Fibroblast of the conjunctiva (primary cell): ENCODE data around the gene MFNG.
"Not testable (repeated sequence)": the region's sequence is repeated elsewhere in the genome, so short reads cannot be mapped to it uniquely, and the experiment has no call there.

Experiments
- DNase-seq: peaks from one replicate; pipeline ENCODE4 v3.0.0-alpha.2; 2010; ENCODE audit warnings: low read depth

Gene MFNG, protein sequence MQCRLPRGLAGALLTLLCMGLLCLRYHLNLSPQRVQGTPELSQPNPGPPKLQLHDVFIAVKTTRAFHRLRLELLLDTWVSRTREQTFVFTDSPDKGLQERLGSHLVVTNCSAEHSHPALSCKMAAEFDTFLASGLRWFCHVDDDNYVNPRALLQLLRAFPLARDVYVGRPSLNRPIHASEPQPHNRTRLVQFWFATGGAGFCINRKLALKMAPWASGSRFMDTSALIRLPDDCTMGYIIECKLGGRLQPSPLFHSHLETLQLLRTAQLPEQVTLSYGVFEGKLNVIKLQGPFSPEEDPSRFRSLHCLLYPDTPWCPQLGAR

DNA sequence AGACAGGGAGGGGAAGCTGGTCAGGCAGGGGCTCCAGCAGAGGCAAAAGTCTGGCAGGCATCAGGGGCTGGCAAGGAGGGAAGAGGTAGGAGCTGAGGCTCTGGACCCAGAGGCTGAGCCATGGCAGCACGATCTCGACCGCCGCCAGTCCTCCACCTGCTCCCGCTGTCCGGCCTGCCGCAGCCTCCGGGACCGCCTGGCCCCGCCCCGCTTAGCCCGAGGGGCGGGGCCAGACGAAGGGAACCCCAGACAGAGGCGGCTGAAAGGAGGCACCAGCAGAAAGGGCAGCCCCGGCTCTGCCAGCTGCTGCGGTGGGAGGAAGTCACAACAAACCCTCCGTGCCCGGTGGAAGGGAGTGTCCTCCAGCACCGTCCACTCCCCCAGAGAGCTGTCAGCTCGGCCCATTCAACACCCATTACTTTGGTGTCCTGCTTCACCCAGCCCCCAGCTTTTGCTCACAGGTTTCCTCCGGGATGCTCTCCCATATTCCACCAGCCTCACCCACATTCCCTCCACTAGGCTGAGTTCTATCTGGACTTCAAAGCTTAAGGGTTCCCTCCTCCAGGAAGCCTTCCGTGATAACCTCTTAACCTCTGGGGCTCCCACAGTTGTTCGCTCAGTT is at the start of gene MFNG:
Gene MFNG (minus strand): TSS at position 161 of the 622 bp plus-strand sequence. CDS start 207 bp downstream, outside the sequence.
- DNase-seq: no peak

DNA sequence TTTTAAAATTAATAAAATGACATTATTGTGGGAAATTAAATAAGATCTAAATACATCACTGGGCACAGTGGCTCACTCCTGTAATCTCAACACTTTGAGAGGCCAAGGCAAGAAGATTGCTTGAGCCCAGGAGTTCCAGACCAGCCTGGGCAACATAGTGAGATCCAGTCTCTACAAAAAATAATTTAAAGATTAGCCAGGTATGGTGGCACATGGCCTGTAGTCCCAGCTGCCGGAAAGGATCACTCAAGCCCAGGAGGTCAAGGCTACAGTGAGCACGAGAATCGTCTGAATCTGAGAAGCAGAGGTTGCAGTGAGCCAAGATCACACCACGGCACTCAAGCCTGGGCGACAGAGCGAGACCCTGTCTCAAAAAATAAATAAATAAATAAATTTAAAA is 49.0 kb upstream of the MFNG start:
- no peak for DNase-seq

DNA sequence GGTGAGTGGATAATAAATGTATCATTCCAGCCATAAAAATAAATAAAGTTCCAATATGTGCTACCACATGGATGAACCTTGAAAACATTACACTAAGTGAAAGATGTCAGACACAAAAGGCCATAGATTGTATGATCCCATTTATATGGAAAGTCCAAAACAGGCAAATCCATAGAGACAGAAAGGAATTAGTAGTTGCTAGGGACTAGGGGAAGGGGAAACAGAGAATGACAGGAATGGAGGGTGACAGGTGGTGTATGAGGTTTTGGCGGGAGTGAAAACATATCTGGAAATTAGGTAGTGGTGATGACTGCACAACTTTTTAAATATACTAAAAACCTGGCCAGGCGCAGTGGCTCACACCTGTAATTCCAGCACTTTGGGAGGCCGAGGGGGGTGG is 48.3 kb upstream of the MFNG start:
- DNase-seq: no peak

DNA sequence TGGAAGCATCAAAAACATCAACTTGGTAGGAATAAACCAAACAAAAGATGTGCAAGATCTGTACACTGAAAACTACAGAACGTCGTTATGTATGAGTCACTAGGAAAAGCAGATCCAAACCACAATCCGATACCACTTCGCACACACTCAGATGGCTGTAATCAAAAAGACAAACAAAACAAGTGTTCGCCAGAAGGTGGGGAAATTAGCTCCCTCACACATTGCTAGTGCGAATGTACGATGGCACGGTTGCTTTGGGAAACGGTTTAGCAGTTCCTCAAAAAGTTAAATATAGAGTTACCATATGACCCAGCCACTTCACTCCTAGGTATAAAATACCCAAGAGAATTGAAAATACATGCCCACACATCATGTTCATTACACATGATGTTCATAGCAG is 47.8 kb upstream of the MFNG start:
- no peak for DNase-seq

DNA sequence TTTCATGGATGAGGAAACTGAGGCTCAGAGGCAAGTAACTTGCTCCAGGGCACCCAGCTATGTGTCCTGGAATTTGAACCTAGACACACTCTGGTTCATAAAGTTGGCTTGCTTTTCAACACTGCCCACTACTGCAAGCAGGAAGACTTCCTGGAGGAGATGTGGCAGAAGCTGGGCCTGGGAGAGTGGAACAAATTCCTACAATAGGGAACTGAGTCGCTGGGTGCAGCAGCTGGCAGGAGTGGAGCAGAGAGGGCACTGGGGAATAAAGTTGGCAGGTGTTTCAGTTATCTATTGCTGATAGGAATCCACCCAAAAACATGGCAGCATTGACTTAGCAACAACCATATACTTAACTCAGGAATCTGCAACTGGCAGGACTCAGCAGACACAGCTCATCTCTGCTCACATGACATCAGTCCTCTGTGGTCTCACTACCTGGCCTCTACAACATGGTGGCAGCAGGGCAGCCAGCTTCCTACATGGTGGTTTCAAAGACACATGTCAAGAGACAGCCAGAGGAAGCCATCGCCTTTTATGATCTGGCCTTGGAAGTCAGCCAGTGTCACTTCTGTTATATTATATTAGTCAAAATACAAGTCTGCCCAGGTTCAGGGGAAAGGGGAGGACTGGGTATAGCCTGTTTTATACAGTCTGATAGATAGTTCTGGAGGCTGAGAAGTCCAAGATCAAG is 43.6 kb upstream of the MFNG start:
- DNase-seq: no peak

DNA sequence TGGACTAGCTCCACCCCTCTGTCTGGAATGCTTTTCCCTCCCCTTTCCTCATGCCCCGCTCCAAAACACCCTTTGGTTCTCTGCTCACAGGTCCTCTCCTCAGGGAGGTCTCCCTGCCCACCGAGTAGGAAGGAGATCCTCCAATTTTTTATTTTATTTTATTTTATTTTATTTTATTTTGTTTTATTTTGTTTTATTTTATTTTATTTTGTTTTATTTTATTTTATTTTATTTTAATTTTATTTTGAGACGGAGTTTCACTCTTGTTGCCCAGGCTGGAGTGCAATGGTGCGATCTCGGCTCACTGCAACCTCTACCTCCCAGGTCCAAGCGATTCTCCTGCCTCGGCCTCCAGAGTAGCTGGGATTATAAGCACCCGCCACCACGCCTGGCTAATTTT is 41.8 kb upstream of the MFNG start:
- not testable (repeated sequence) for DNase-seq

DNA sequence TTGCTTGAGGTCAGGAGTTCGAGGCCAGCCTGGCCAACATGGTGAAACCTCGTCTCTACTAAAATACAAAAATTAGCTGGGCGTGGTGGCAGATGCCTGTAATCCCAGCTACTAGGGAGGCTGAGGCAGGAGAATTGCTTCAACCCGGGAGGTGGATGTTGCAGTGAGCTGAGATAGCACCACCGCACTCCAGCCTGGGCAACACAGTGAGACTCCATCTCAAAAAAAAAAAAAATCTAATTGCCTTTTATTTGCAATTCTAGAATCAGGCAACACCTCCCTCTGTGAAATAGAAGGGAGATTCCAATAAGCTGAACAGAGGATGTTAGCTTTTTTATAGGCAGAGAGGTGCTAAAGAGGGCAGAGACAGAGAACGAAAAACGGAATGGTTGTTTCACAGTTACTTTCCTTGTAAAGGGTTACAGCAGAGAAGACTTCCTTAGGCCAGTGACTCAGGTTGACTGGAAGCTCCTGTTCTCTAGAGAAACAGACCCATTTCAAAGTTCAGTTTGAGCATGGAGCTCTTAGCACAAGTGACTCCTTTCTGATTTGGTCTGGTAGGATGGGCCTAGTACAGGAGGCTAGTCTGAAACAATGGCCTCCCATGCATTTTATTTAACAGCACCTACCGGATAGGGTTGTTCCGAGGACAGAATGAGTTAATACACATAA is 41.0 kb upstream of the MFNG start:
- DNase-seq: not testable (repeated sequence)

DNA sequence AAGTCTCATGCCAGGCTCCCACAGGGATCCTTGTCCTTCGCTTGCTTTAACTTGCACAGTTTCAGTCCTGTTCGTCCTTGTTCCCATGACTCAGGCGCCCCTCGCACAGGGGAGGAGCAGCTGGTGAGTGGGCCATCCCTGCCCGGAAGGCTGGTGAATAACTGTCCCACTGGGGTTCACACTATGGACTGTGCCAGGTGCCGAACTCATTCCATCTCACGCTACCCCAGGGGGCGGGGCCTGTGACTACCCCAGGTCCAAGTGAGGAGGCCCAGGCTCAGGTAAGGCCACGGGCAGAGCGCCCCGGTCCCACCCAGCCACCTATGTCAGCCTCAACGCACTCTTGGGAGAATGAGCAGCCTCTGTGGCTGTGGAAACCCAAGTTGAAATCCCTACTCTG is 40.2 kb upstream of the MFNG start:
- DNase-seq: no peak

DNA sequence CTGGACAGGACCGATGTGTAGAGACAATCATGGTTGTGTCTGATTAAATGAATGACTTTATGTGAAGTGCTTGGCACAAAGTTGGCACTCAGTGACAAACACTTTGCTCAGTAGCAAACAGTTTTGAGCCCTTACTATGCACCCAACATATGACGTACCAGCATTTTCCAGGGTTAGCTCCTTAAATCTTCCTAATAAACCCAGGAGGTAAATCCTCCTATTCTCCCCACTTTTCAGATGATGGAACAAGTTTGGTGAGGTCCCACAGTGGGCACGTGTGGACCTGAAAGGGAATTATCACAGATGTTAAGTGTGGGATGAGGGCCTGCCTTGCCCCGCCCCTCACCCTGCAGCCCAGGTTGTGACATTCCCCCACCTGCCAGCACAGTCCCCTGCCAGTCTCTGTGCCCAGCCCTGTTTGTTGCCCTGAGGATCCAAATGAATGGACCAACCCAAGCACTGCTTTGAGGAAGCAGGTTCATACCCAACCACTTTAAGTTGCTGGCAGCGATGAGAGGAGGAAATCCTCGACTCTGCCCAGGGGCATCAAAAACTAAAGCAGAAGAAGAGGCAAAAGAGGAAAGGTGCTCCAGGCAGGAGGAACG is 39.7 kb upstream of the MFNG start:
- DNase-seq: no peak

DNA sequence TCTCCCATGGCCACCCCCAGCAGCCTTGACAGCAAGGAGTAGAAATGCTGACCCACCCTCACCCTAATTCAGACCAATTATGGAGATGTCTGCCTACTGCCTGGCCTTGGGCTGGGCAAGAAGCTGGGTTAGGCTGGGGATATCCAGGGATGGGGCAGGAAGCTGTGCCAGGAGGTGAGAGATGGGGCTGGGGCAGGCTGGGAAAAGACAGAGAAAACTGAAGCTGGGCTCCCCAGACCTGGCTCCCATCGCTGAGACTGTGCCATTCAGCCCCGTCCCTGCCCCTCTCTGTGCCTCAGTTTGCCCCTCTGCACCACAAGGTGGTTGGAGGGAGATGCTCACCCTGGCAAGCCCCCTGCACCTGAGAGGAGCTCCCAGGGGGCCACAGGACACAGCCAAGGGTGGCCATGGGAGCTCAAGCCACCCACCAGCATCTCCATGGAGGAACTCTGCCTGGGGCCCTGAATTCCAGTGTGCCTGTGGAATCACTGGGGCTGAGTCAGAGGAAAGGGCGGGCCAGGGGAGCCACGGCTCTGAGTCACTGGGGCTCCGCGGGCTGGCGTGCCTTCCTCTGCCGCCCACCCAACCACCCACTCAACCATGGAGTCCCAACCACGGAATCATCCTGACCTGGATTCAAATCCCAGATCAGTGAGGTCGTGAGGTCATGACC is 39.0 kb upstream of the MFNG start:
- no peak for DNase-seq

DNA sequence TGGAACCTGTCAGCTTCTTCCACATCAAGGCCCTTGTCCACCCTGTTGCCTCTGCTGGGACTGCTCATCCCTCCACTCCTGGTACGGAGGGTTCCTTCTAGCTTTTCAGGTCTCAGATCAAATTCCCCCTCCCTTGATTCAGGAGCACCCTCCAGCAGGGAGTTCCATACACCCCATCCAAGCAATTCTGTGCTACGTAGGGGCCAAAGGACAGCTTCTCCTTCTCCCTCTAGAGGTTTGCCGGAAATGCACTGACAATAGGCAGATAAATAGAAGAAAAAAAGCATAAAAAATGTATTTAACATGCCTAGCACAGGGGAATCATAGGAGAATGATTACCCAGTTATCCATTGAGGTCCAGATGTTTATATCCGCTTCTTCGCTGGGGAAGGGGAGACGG is 36.3 kb upstream of the MFNG start:
- no peak for DNase-seq

DNA sequence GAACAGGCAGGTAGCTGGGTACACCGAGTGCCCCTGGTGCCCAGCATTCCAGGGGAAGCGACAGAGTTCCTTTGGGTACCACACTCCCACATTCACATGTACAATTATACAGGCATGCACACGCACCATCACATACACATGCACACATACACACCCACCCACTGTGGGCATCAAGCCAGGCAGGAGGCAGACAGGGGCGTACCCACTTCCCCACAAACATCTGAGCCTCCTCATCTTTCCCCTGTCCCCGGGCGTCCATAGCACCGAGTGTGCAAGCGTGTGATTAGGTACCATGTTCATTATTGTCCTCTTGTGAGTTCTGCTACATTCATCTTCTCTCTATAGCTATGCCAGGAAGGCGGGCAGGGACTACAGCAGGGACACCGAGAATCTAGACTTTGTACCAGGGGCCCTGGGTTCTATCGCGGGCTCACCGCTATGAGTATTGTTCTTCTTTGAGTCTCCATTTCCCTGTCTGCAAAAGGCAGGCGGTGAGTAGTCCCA is 35.1 kb upstream of the MFNG start:
- DNase-seq: no peak

DNA sequence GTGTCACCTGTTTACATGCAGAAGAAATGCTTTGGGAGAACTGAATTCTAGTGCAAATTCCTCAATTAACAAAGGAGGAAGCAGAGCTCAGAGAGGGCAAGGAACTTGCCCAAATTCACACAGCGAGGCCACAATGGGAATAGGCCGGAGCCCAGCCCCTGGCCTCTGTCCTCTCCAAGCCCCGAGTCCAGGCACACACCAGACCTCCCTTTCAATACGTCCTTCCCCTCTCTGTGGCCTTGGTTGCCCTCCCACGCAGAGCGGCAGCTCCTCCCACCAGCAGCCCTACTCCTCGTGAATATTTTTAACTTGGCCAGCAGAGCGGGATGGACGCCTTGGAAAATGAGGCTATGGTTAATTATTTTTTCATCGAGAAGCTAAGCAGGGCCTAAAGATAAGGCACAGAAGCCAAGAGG is 34.6 kb upstream of the MFNG start:
- DNase-seq: no peak

DNA sequence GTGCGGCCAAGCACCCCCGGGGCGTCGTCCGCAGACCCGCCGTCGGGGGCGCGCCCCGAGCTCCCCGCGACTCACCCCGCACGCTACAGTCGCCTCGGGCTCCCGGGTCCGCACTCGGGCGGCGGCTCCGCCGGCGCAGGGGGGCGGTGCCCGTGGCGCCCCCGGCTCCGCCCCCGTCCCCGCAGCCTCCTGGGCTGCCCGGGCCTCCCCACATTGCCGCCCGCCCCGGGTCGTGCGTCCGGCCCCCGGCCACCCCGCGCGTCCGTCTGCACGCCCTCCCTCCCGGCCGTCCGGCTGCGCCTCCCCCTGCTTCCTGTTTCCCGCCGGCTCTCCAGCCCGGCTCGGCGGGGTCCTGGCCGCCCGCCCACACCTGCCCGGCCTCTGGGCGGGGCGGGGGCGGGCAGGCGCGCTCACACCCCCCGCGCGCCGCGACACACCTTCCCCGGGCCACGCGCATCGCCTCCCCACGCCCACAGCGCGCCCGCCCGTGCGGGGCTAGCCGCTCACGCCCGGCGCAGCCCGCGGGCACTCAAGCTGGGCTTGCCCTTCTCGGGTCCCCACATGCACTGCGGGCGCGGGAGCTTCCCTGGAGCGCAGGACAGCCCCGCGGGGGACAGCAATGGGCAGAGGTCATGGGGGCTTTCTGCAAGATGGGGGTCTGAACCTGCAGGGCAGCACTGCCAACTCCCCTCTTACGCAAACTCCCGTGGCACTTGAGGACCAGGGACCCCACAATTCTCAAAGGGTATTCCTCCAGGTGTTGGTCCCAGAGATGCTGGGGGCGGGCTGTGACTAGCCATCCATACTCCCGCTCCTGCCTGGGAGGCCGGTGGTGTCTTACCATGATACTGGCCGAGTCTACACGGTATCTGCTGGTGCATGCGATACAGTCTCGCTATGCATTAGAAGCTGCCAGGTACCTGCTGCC is 33.3 kb upstream of the MFNG start, which contains the start of gene CARD10:
Gene CARD10 (minus strand): TSS at position 148 of the 928 bp plus-strand sequence. CDS start 215 bp downstream, outside the sequence.
- no peak for DNase-seq

DNA sequence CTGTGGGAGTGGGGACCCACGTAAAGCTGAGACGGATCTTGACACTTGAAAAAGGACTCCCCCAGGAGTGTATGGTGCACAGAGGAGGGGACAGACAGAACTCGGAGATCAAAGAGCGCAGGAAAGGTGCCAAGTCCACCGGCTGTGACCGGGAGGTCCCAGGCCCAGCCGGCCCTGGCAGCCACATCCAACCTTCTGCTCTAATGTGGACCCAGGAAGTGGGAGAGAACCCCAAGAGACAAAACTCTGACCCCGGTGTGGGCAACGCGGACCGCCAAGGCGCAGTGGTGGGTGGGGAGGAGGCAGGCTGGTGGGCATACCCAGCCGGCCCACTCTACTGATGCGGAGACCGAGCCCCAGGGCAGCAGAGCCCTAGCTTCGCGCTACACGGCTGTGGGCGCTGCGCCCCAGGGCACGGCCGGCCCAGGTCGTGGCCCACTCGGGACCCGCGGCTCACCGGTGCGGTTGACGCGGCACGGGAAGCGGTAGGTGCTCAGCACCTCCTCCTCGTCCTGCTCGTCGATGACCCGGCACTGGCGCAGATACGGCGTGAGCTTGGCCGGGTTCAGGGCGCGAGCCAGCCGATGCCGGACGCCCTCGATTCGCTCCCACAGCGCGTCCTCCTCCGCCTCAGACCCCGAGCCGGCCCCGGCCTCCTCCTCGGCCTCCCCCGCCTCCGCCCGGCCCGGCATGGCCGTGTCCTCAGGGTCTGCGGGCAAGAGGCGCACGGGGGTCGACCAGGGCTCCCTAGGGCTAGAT is 32.5 kb upstream of the MFNG start:
- no peak for DNase-seq

DNA sequence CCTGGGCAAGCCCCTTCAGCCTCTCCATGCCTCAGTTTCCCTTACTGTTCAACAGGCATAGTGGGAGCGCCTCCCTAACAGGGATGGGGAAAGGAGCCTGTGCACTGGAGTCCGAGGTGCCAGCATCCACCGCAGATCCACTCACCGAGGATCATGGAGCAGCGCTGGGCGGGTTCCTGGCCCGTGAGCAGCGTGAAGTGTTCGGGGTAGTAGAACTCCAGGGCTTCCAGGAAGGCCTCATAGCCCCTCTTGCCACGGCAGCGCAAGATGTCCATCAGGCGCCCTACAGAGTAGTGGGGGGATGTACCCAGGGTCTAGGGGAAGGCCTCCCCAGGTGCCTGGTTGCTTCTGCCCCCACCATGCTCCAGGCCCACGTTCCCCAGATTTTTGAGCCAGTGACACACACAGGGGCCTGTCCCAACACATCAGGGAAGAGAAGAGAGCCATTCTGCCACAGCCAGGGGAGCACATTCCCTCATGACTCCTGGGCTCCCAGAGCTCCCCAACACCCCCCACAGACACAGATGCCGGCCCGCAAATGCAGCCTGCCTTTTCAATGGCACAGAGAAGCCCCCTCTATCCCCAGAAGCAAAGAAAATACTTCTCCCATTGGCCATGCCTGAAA is 31.8 kb upstream of the MFNG start:
- no peak for DNase-seq

DNA sequence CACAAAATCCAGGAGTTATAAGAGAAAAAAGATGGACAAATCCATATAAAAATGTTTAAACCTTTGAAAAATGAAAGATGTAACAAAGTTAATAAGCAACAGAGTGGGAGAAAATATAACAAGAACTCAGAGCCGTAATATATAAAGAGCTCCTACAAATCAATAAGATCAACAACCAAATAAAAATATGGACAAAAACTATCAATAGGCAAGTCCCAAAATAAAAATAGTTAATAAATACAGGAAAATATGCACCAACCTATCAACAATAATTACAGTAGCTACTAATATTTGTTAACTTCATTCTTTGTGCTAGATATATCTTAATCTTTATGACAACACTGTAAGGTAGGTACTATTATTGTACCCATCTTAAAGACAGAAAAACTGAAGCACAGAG is 30.3 kb upstream of the MFNG start:
- DNase-seq: no peak

DNA sequence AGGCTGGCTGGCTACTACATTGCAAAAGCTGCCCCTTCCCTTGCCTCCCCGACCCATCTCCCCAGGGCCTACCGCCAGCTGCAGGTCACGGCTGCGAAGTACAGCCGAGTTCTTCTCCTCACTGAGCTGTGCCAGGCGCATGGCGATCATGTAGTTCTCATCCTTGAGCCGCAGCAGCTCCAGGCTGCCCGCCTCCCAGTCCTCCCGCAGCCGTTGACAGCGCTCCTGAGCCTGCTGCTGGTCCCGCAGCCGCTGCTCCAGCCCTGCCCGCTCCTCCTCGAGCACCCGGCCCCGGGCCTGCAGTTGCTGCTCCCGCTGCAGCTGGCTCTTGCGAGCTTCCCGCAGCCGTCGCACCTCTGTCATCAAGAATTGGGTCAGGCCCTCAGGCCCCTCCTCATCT is 29.7 kb upstream of the MFNG start:
- no peak for DNase-seq

DNA sequence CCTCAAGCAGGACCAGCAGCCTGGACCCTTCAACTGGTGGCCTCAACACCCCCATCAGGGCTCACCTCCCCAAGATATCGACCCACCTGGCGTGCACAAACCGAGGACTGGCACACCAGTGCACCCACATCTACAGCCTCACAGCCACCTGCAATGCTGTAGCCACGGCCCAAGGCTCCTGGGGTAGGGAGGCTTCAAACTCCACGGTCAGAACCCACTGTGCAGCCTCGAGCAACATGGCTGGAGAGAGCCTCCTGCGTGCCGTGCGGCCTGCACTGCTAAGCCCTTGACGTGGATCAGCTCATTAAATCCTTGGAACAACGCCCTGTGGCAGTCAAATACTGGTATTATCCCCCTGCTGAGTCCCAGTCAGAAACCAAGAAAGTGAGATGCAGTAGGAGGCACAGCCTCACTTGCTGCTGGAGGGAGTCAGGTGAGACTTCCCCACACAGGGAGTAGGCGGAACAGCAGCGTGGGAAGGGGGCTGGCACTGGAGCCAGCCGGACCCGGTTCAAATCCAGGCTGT is 28.4 kb upstream of the MFNG start:
- DNase-seq: no peak
